Measurements from ENCODE around the gene GGTA1.

DNA sequence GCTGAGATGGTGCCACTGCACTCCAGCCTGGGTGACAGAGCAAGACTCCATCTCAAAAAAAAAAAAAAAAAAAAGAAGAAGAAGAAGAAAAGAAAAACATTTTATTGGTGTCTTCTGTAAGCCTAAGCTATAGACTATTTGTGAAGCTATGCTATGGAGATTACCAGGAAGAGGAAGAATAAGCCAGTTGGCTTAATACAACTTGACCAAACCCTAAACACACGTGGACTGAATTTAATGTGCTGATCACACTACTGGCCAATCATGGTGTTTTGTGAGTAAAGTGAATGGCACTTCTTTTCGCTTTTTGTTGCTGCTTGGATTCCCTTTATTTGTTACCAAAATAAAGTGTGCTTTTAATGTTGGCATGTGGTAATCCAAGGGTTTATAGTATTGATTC lies 49.9 kb downstream of the GGTA1 start:
- no peak for TF ChIP-seq POLR2A (IDR thresholded peaks at IDR 0.05; ENCODE audit: low read depth, low read length)
- TF ChIP-seq POLR2AphosphoS5 (IDR thresholded peaks at IDR 0.05; ENCODE audit: low read depth, low read length) = no peak
- TF ChIP-seq TAF1 (IDR thresholded peaks at IDR 0.05; ENCODE audit: borderline replicate concordance, low read depth, low read length) = no peak
